ENCODE results near the gene KRTAP1-3.
"Not testable (repeated sequence)": the region's sequence is repeated elsewhere in the genome, so short reads cannot be mapped to it uniquely, and the experiment has no call there.

The KRTAP1-3 gene

GRCh38 chr17:41054556-41054955 is 19.9 kb upstream of the KRTAP1-3 start:
- DNase-seq (ENCODE audit: low read depth): not testable (repeated sequence)

DNA sequence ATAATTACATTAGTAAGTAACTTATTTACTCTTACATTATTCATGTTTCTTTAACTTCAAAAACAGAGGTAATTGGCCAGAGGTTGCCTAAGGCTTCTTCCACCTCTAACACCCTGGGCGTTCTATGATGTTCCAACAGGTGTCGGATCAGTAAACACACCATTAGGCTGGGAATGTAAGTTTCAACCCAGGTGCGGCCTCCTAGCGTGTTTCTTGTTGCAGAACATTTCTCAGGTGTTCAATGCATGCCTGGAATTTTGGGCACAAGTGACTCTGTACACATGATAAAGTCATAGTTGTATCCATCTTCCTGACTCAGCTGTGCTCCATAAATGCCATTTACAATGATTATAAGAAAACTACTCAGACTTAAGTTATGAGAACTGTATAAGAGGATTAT is 19.4 kb upstream of the KRTAP1-3 start:
- DNase-seq (ENCODE audit: low read depth): no peak

- peak; percentile 53 for DNase-seq (ENCODE audit: low read depth)
Observed at GRCh38 chr17:41052566-41052965, 17.9 kb upstream of the KRTAP1-3 start.

DNA sequence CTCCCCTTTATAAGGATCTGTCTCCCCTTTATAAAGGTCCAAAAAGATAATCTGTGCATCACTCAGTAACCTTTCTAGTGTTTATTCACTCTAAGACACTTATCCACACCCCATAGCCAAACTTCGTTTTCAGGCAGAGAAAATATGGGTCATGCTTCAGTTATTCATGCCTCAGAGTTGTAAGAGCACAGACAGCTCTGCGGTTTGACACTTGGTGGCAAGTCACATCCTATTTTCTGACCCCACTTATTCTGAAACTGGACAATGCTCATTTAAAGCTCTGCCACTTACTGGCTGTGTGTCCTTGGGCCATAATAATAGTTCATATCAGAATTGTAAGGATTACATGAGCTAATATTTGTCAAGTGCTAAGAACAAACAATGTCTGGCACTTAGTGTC is 14.4 kb upstream of the KRTAP1-3 start:
- DNase-seq (ENCODE audit: low read depth): peak; percentile 90

DNA sequence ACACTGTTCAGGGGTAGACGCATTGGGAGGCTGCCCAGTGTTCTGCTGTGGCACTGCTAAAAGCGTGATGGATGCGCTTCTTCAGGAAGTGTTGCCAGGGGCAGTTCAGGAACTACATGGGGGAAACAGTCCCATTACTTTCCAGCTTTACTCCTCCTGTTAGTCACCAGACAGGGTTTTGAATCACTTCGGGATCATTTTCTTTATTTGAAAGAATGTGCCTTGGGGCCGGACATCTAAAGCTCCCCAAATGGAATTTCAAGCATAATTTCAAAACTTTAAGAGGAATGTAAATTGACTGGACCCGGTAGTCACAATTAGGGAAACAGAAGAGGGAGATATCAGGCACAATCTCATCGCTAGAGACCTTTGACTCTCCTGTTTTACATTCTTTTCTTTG is 13.8 kb upstream of the KRTAP1-3 start:
- peak; percentile 56 for DNase-seq (ENCODE audit: low read depth)

GRCh38 chr17:41046735-41047465 is 12.2 kb upstream of the KRTAP1-3 start, which contains the start of gene KRTAP2-1:
KRTAP2-1 (minus strand) TSS chr17:41047316; CDS start chr17:41047267, 49 bp downstream.
- DNase-seq (ENCODE audit: low read depth): not testable (repeated sequence)

DNA sequence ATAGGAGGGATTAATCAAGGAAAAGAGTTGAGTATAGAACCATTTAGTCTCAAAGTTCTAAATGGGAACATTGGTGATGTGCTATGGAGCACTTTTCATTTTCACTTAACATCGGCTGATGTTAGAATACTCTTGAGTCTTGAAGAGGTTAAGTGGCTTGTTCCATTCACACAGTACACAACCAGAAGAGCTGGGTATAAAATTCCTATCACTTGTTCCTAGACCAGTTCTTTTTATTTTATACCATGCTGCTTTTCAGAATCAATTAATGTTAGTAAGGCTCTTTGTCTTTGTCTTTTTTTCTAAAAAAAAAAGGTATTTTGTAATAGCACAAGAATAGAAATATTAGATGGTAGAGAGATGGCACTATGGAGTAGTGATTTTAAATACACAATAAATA is 8.3 kb upstream of the KRTAP1-3 start:
- DNase-seq (ENCODE audit: low read depth): no peak

- not testable (repeated sequence) for DNase-seq (ENCODE audit: low read depth)
Observed at GRCh38 chr17:41040783-41041571, 6.3 kb upstream of the KRTAP1-3 start, which contains the start of gene KRTAP1-1. KRTAP1-1 (minus strand) TSS chr17:41041450; CDS start chr17:41041397, 53 bp downstream.

DNA sequence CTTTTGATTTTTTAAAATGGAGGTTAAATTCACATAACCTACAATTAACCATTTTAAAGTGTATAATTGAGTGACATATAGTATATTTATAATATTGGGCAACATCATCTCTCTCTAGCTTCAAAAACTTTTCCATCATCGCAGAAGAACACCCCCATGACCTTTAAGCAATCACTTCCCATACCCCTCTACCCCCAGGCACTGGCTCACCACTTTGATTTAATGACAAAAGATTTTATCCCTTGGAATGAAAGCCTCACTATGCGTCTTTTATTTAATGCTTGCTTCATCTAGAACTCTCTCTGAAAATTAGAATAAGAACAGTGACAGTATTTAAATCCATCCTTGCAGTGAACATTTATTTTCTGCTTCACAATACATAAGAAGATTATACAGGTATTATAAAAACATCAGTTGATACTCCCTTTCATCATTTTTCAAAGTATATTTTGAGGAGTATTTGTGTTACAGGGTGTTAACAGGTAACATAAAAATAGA is 3.2 kb upstream of the KRTAP1-3 start:
- DNase-seq (ENCODE audit: low read depth): no peak

GRCh38 chr17:41029633-41030245 is 4.9 kb downstream of the KRTAP1-3 start, which contains the start of gene KRTAP1-4:
KRTAP1-4 (minus strand) TSS chr17:41030195; CDS start chr17:41030078, 117 bp downstream.
- DNase-seq (ENCODE audit: low read depth): no peak

DNA sequence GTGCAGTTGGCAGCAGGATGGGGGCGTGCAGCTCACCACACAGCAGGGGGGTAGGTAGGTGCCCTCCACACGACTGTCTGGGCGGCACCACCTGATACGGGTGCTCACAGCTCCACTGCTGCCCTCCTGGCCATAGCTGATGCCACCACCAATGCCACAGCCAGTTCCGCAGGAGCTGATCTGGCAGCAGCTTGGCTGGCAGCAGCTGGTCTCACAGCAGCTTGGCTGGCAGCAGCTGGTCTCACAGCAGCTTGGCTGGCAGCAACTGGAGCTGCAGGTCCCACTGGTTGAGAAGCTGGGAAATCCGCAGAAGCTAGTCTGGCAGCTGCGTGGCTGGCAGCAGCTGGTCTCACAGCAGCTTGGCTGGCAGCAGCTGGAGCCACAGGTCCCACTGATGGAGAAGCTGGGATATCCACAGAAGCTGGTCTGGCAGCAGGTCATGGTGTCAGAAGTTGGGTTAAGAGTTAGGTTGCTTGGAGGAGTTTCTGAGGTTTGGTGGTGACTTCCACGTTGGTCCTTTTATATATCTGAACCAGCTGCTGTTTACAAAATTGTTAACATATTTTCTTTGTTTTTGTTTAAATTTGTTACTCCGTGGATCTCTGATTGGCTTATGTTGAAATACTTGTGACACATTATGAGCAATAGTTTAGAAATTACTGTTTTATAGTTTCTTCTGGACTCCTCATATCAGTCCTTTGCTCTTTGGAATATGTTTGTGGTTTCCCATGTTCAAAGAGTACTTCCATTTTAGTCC is 7.8 kb downstream of the KRTAP1-3 start, which contains the start of gene KRTAP1-5:
Gene KRTAP1-5, minus strand, starts transcription at position 494 of the 757 bp plus-strand sequence. Its CDS starts 53 bp downstream, at position 441.
- peak; percentile 89 for DNase-seq (ENCODE audit: low read depth)

DNA sequence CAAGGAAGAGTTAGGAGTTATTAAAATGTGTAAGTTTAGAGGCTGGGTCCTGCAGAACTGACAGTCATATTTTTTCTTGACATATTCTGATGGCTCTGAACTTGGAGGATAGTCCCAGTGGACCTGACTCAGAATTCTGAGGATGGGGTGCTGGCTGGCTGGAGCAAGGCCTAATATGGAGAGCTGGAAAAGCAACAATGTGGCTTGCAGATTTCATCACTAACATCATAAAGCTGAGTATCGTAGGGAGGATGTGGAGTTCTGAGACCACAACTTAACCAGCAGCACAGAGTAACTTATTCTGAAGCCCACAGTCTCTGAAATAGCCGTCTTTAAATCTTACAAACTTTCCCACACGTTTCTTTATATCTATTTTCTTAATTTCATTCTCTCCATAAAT is 10.0 kb downstream of the KRTAP1-3 start:
- no peak for DNase-seq (ENCODE audit: low read depth)

DNA sequence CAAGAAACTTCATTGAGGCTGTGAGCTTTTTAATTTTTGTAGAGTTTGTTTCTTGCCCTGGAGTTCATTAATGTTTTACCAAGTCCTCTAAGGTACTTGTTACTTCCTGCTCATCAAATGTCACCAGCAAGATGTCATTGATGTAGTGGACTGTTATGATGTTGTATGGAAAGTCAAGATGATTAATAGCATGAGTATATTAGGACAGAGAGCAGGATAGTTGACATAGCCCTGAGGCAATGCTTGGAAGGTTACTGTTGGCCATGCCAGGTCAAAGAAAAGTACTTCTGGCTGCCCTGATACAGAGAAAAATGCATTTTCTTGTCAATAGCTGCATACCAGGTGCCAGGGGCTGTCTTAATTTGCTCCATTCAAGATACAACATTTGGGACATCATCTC is 14.3 kb downstream of the KRTAP1-3 start:
- DNase-seq (ENCODE audit: low read depth): no peak

GRCh38 chr17:41019415-41019814 is 15.3 kb downstream of the KRTAP1-3 start:
- DNase-seq (ENCODE audit: low read depth): no peak

- no peak for DNase-seq (ENCODE audit: low read depth)
Observed at GRCh38 chr17:41018541-41018940, 16.1 kb downstream of the KRTAP1-3 start.

DNA sequence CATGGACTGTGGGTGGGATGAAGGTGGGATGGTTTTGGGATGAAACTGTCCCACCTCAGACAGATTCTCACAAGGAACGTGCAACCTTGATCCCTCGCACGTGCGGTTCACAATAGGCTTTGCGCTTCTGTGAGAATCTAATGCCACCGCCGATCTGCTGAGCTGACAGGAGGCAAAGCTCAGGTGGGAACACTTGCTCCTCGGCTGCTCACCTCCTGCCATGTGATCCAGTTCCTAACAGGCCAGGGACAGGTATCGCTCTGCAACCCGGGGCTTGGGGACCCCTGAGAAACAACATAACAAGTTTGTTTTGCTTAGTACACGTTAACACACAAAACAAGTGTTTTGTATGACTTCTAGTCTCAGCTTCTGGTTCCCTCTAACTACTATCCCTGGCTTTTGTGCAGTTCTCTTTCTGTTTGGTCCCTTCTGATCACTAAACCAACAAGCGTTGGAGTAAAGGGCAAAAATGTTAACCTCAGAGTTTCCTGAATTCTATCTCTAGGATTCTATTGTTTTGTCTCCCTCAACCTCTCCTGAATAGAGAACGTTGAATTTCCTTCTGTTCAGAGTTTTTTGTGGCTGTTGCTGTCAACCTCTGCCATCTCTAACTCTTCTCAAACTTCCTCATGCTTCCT is 18.0 kb downstream of the KRTAP1-3 start:
- DNase-seq (ENCODE audit: low read depth): no peak

DNA sequence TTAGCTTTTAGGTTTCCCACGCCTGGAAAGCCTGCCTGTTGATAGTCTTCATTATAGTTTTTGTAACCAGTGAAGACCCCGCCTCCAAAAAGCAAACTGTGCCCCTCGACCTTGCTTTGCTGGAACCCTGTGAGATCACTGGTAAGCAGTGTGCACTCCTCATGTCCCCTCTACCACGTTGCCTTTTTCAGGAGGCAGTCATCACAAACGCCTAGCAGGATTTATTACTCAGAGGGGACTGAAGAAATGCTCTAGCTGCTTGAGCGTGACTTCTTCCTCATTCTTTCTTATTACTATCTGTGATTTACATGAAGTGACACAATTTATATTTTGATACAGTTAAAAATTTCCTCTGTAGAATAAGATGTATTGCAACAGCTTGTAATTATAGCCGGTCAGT is 19.2 kb downstream of the KRTAP1-3 start:
- no peak for DNase-seq (ENCODE audit: low read depth)

GRCh38 chr17:41013606-41014005 is 21.1 kb downstream of the KRTAP1-3 start:
- peak; percentile 26 for DNase-seq (ENCODE audit: low read depth)

GRCh38 chr17:41013181-41013580 is 21.5 kb downstream of the KRTAP1-3 start:
- no peak for DNase-seq (ENCODE audit: low read depth)

- DNase-seq (ENCODE audit: low read depth): no peak
Observed at GRCh38 chr17:41012326-41013120, 22.2 kb downstream of the KRTAP1-3 start.
